AG04449 (cell line): Measurements from ENCODE around the gene BCKDK.
"Not testable (repeated sequence)": the region's sequence is repeated elsewhere in the genome, so short reads cannot be mapped to it uniquely, and the experiment has no call there.

Experiments used
- CTCF ChIA-PET: fragments of 350-600 bp; formaldehyde crosslinking; extraction: SDS; loops from one replicate; lab custom pipeline; 2021; ENCODE audit warnings: antibody characterized with exemption; lab: Yijun Ruan, JAX
- POLR2A ChIA-PET: fragments of 400-600, 350-600 bp; formaldehyde crosslinking; extraction: SDS; loops from one replicate; lab custom pipeline; 2020; ENCODE audit warnings: antibody characterized with exemption, inconsistent platforms; lab: Yijun Ruan, JAX
- DNase-seq: peaks from one replicate; pipeline ENCODE4 v3.0.0-alpha.2; 2010; ENCODE audit warnings: low read depth, low spot score
- H3K4me3 ChIP-seq: 2 replicates; pipeline ENCODE4 v1.5.1; 2011; ENCODE audit warnings: low read depth, mild to moderate bottlenecking, control low read depth, low read length
- TF ChIP-seq, protein P1 (sequence below): IDR thresholded peaks from one replicate; pipeline ENCODE4 v1.5.1; 2011; ENCODE audit warnings: mild to moderate bottlenecking, moderate library complexity, low read length, control low read depth, inconsistent platforms; ENCODE audit not compliant: insufficient read depth; ENCODE audit errors: missing control alignments

BCKDK gene

DNA sequence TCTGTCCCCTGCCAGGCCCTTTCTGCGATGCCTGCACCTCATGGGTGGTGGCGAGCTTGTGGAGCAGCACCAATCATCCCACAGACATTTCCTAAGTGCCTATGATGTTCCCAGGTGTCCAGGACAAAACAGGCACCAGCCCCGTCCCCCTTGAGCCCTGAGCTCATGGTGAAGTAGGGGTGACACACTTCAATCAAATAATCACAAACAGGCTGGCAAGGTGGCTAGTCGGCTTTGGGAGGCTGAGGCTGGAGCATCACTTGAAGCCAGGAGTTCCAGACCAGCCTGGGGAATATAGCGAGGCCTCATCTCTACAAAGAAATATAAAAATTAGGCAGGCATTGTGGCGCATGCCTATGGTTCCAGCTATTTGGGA is 28.1 kb downstream of the BCKDK start:
- no peak for DNase-seq
- TF ChIP-seq, protein P1, sequence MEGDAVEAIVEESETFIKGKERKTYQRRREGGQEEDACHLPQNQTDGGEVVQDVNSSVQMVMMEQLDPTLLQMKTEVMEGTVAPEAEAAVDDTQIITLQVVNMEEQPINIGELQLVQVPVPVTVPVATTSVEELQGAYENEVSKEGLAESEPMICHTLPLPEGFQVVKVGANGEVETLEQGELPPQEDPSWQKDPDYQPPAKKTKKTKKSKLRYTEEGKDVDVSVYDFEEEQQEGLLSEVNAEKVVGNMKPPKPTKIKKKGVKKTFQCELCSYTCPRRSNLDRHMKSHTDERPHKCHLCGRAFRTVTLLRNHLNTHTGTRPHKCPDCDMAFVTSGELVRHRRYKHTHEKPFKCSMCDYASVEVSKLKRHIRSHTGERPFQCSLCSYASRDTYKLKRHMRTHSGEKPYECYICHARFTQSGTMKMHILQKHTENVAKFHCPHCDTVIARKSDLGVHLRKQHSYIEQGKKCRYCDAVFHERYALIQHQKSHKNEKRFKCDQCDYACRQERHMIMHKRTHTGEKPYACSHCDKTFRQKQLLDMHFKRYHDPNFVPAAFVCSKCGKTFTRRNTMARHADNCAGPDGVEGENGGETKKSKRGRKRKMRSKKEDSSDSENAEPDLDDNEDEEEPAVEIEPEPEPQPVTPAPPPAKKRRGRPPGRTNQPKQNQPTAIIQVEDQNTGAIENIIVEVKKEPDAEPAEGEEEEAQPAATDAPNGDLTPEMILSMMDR = no peak
- ChIA-PET CTCF (interaction anchor here (1.2 to 1.7 kb wide), 3 partner anchors 17 to 183 kb away, joined by 3 to 4 read pairs (median 4); no protein-coding TSS in a partner anchor), POLR2A (interaction anchor here (1.1 kb wide), 2 partner anchors 19 to 62 kb away, joined by 3 read pairs; partner anchors contain the start of genes KAT8, ZNF646 and ZNF668)
- H3K4me3 ChIP-seq = no peak overlapping the region

- CTCF ChIA-PET = interaction anchor here (1.0 to 1.7 kb wide), 3 partner anchors 18 to 184 kb away, joined by 3 to 4 read pairs (median 4); no protein-coding TSS in a partner anchor
- POLR2A ChIA-PET = interaction anchor here (1.1 kb wide), 1 partner anchor 20 kb away, joined by 3 read pairs; the partner anchor contains the start of gene KAT8
- not testable (repeated sequence) for H3K4me3 ChIP-seq, DNase-seq
Observed at GRCh38 chr16:31136822-31137499, 28.8 kb downstream of the BCKDK start.

DNA sequence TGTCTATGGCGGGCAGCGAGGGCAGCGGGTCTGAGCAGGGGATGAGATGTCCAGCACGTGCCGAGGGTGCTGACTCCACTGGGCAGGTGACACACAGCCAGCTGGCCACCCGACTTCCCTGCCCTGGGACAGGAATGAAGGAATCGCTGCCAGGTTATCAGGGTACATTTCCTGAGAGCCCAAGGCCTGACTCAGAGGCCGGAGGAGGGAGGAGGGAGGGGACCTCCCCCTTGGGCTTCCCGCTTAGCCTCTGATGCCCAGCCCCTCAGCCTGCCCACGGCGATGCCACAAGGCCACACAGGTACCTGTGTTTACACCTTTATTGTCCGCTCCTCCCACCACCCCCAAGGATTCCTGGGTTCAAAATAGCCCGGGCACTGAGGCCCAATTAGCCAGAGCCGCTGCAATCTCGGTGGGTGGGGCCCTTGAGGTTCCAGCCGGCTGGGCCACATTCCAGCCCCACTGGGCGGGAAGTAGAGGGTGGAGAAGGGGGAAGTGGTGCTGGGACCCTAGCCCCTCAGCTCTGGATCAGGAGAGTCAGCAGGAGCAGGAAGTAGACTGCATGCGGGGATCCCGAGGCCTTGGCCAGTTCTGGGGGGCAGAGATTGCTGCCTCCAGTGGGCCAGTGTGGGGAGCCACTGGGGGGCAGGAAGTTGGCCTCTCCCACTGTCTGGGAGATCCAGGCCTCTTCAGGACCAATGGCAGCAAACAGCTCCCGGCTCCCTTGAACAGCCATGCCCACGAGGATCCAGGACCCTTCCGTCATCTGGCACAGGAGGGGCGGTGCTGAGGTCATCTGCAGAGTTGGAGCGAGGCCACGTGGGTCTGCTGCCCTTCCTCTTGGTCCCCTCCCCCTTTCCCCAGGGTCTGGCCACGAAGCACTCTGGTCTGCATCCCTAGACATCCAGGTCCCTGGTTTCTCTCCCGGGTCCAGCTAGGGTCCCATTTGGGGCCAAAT is 30.7 kb downstream of the BCKDK start:
- TF ChIP-seq, protein P1 = no peak
- POLR2A ChIA-PET = no interaction called here
- DNase-seq = no peak
- no peak overlapping the region for H3K4me3 ChIP-seq
- CTCF ChIA-PET = interaction anchor here (0.9 to 2.4 kb wide), 2 partner anchors 9 to 154 kb away, joined by 4 to 10 read pairs; partner anchors contain the start of gene HSD3B7

- CTCF ChIA-PET = interaction anchor here (1.8 to 6.7 kb wide), 6 partner anchors 12 to 319 kb away, joined by 8 to 101 read pairs (median 28); partner anchors contain the start of genes HSD3B7 and KAT8
- H3K4me3 ChIP-seq, DNase-seq, POLR2A ChIA-PET: not testable (repeated sequence)
Observed at GRCh38 chr16:31141071-31141469, 32.9 kb downstream of the BCKDK start.

DNA sequence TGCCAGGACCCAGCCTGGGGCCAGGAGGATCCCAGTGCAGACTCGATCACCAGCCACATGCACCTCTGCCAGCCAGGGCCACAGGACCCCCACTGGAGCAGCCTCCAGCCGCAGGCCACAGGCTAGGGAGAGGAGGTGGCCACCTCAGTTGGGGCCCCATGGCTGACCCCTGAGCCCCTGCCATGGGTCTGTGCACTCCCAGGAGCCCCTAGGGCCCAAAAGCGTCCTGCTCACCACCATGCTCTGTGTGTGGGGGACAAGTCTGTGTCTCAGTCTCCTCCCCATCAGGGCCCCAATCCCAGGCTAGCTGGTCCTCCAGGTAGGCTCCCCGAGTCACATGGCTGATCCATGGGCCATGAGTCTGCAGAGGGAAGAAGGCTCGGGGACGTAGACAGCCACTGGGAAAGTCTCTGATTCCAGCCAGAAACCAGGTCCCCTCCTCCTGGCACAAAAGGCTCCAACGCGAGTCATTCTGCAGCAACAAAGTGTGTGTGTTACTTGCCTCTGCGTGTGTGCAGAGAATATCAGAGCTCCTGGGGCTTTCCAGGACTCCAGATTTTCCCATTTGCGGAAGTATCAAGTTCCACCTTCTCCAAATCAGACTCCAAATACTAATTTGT is 33.4 kb downstream of the BCKDK start:
- ChIA-PET CTCF (interaction anchor here (0.6 to 6.7 kb wide), 51 partner anchors 8 to 729 kb away, joined by 3 to 101 read pairs (median 6); partner anchors contain the start of genes ARMC5, FUS, HSD3B7 and KAT8), POLR2A (interaction anchor here (0.5 to 1.8 kb wide), 11 partner anchors 11 to 330 kb away, joined by 3 to 31 read pairs (median 3); partner anchors contain the start of genes ARMC5, FUS, HSD3B7 and KAT8)
- peak; percentile 46 for DNase-seq
- TF ChIP-seq, protein P1 = no peak
- H3K4me3 ChIP-seq = peak overlapping the region; percentile 39

DNA sequence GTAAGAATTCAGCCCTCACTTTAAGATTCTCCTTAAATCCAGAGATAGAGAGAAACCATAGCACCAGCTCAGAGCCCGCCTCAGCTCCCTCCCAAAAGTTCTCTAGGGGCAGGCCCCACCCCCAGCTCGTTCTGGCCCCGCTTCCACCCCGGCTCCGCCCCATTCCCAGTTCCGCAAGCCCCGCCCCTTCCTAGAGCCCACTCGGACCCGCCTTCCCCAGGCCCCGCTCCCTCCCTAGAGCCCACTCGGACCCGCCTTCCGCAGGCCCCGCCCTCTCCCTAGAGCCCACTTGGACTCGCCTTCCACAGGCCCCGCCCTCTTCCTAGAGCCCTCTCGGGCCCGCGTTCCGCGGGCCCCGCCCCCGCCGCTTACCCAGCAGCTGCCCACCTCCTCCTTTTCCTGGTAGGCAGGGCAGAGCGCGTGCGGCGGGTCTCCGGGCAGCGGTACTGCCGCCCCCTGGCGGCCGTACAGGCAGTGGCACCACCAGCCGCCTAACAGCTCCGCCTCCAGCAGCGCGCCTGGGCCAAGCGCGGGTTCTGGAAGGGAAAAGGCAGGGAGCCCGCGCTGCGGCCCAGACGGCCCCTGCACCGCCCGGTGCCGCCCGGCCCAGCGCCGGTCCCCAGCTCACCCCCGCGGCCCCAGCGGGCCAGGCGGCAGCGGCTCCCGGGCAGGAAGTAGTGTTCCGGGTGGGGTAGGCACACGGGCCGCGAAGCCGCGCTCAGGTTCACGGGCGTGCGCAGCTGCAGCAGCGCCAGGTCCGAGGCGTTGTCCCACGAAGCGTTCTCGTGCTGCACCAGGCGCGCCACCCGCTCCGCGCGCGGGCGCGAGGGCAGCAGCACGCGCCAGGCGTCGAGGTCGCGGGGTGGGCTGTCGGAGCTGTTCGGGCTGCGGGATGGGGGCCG is 34.2 kb downstream of the BCKDK start:
- TF ChIP-seq, protein P1 = peak; percentile 99
- DNase-seq = peak; percentile 84
- H3K4me3 ChIP-seq = peak overlapping the region; percentile 57
- ChIA-PET CTCF (interaction anchor here (0.6 to 6.7 kb wide), 59 partner anchors 9 to 728 kb away, joined by 3 to 101 read pairs (median 5); partner anchors contain the start of genes ARMC5, FUS, HSD3B7 and KAT8), POLR2A (interaction anchor here (0.5 to 1.8 kb wide), 13 partner anchors 12 to 330 kb away, joined by 3 to 31 read pairs (median 3); partner anchors contain the start of genes ARMC5, FUS, HSD3B7 and KAT8)
